Right lobe of liver (tissue), 6 donors: ENCODE results near the gene PTBP2. TPM values are rescaled to one million over a fixed set of nuclear protein-coding genes. Genes with fewer than 3 reads are reported as not detected.

Experiments used
- ATAC-seq, 4 donors: fragments of 200-7000 bp; cut with Tn5 transposase; one replicate each; pipeline ENCODE4 v1.9.1; 2020; ENCODE audit warnings: mild to moderate bottlenecking in 4 of 4, moderate library complexity in 4 of 4
- DNase-seq, 3 donors: peaks; one replicate each; pipeline ENCODE4 v3.0.0-alpha.2; 2020
- H3K27ac ChIP-seq, 3 donors: fragments of 200-600 bp; one replicate each; pipeline ENCODE4 v1.8.0; 2022
- H3K27me3 ChIP-seq, 2 donors: fragments of 200-600 bp; one replicate each; pipeline ENCODE4 v1.8.0; 2022
- H3K36me3 ChIP-seq, 4 donors: fragments of 200-600 bp; sonication (generic) in 1 of 4; one replicate each; pipeline versions ENCODE4 v1.5.1 to v1.8.0; 2017 to 2022; ENCODE audit warnings: control low read depth in 1 of 4
- H3K4me1 ChIP-seq, 4 donors: fragments of 200-600 bp; sonication (generic) in 1 of 4; one replicate each; pipeline versions ENCODE4 v1.5.1 to v1.8.0; 2017 to 2022; ENCODE audit warnings: control low read depth in 1 of 4
- H3K4me3 ChIP-seq, 3 donors: fragments of 200-600 bp; one replicate each; pipeline ENCODE4 v1.8.0; 2022
- H3K9me3 ChIP-seq, 4 donors: fragments of 200-600 bp; sonication (generic) in 1 of 4; one replicate each; pipeline versions ENCODE4 v1.5.1 to v1.8.0; 2017 to 2022; ENCODE audit warnings: control low read depth in 1 of 4
- CTCF ChIP-seq, 4 donors: fragments of 200-600 bp in 3 of 4; fragments of 450-650 bp in 1 of 4; IDR thresholded peaks; one replicate each; pipeline versions ENCODE4 v1.5.1 to v1.8.0; 2016 to 2022; ENCODE audit warnings: antibody characterized with exemption in 4 of 4, mild to moderate bottlenecking in 2 of 4
- POLR2A ChIP-seq: fragments of 450-650 bp; IDR thresholded peaks from one replicate; pipeline ENCODE4 v1.6.1; 2017; ENCODE audit warnings: antibody characterized with exemption, mild to moderate bottlenecking
- WGBS: methylation state at CpG from one replicate; pipeline ENCODE4 v1.1.6; 2018; ENCODE audit warnings: low coverage, low lambda C conversion rate; ENCODE audit not compliant: insufficient coverage; ENCODE audit errors: missing lambda C conversion rate; 5-methylcytosine and 5-hydroxymethylcytosine counted together
- intact Hi-C, 2 donors: fragments of 100-400 bp; cut with DNase I; formaldehyde crosslinking; loops; one replicate each; pipeline versions ENCODE4 v1.11.2 to v1.14.1; 2022
- total RNA-seq, 6 experiments: library from RNA; depleted of rRNA in 2 of 6; stranded (reverse); fragments of >200 nt in 2 of 6; fragmentation: NEBNext Ultra II Directional in 3 of 6; extraction: Animal tissue kit (Norgen Biotek cat#: 25700) in 3 of 6; gene quantifications; one replicate each; pipeline versions ENCODE4 v1.1.0 to v1.2.4, GENCODE V29; 2016 to 2023
- donor health status: DM: no; HTN: yes; CAD: no.
- donor health status: DM: no; HTN: no; CAD: no.
- donor health status: DM: no; HTN: no; CAD: no.
- donor health status: DM: no; HTN: yes; CAD: no.
- donor health status: DM: no; HTN: yes; CAD: no.

PTBP2 gene
- total RNA-seq, 6 experiments from 2014 or later: 3.6 to 20.1 (median 6.0) TPM

GRCh38 chr1:96804648-96805047 lies 83.1 kb downstream of the PTBP2 start:
- H3K36me3 ChIP-seq: peaks cover 0 to 11% (median 0%) of the 10 kb centered on the region in 4 donors
- TF ChIP-seq POLR2A (no peak), CTCF (IDR thresholded peaks at IDR 0.05) (no peak)
- H3K27me3 ChIP-seq: no peaks in the 10 kb centered on the region
- WGBS: 76% methylated on average over 5 of the region's 5 CpGs
- H3K4me3 ChIP-seq: no peak overlapping the region
- H3K27ac ChIP-seq: no peak overlapping the region
- no peaks in the 10 kb centered on the region for H3K9me3 ChIP-seq
- intact Hi-C loops: no loop called here
- no peak for DNase-seq
- no peak for ATAC-seq
- no peaks in the 10 kb centered on the region for H3K4me1 ChIP-seq

GRCh38 chr1:96808191-96808590 lies 86.6 kb downstream of the PTBP2 start:
- H3K36me3 ChIP-seq: peaks cover 0 to 12% (median 0%) of the 10 kb centered on the region in 4 donors
- intact Hi-C loops: no loop called here
- DNase-seq (no peak), ATAC-seq (no peak)
- TF ChIP-seq POLR2A (no peak), CTCF (IDR thresholded peaks at IDR 0.05) (no peak)
- H3K9me3 ChIP-seq: no peaks in the 10 kb centered on the region
- H3K27ac ChIP-seq: no peak overlapping the region
- no peaks in the 10 kb centered on the region for H3K27me3 ChIP-seq
- H3K4me1 ChIP-seq: no peaks in the 10 kb centered on the region
- no peak overlapping the region for H3K4me3 ChIP-seq
- WGBS: 65% methylated on average over 2 of the region's 2 CpGs

GRCh38 chr1:96815914-96816313 lies 94.3 kb downstream of the PTBP2 start:
- H3K36me3 ChIP-seq: peaks cover 0 to 7% (median 2%) of the 10 kb centered on the region in 4 donors
- 100% methylated on average over 1 of the region's 1 CpG for WGBS
- no peak overlapping the region for H3K4me3 ChIP-seq
- no peaks in the 10 kb centered on the region for H3K4me1 ChIP-seq
- H3K27ac ChIP-seq: no peak overlapping the region
- no peaks in the 10 kb centered on the region for H3K9me3 ChIP-seq
- no peak for TF ChIP-seq POLR2A
- no peak for TF ChIP-seq CTCF (IDR thresholded peaks at IDR 0.05)
- ATAC-seq (no peak), DNase-seq (no peak)
- no peaks in the 10 kb centered on the region for H3K27me3 ChIP-seq
- intact Hi-C loops: no loop called here

DNA sequence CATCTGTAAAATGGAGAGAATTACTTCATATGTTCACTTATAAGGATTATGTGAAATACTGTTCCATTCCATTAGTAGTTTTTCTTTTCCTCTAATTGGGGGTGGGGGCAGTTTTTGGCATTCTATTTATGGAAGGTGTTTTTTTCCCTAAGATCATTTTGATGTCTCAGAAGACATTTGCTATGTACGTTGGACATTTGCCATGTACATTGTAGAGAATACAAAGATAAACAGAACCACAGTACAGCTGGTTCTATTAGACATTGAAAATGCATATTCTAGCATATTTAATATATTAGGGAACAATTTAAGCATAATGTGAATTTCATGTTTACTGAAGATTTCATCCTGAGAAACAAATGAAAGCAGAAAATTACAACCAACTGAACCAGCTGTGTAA lies 98.5 kb downstream of the PTBP2 start:
- H3K4me3 ChIP-seq: no peak overlapping the region
- intact Hi-C loops: no loop called here
- no peak for TF ChIP-seq POLR2A
- TF ChIP-seq CTCF (IDR thresholded peaks at IDR 0.05): no peak
- no peaks in the 10 kb centered on the region for H3K4me1 ChIP-seq
- H3K36me3 ChIP-seq: peaks cover 0 to under 1% (median 0%) of the 10 kb centered on the region in 4 donors
- DNase-seq (no peak), ATAC-seq (no peak)
- 64% methylated on average over 1 of the region's 1 CpG for WGBS
- no peaks in the 10 kb centered on the region for H3K27me3 ChIP-seq
- H3K27ac ChIP-seq: no peak overlapping the region
- H3K9me3 ChIP-seq: no peaks in the 10 kb centered on the region

- Histone ChIP-seq H3K4me3 (no peak overlapping the region), H3K27me3 (no peaks in the 10 kb centered on the region), H3K27ac (no peak overlapping the region), H3K9me3 (no peaks in the 10 kb centered on the region), H3K36me3 (no peaks in the 10 kb centered on the region), H3K4me1 (no peaks in the 10 kb centered on the region)
- no peak for DNase-seq
- intact Hi-C loops: no loop called here
- 91% methylated on average over 1 of the region's 1 CpG for WGBS
- TF ChIP-seq CTCF (IDR thresholded peaks at IDR 0.05) (no peak), POLR2A (no peak)
- no peak for ATAC-seq
These were observed 99.1 kb downstream of the PTBP2 start for GRCh38 chr1:96820671-96821070.
